ENCODE results near the gene GLP2R. TPM values are rescaled to one million over a fixed set of nuclear protein-coding genes. Genes with fewer than 3 reads are reported as not detected.

The GLP2R gene
- 0.51 TPM in 1 of 2 replicates, not detected in the other for total RNA-seq

GRCh38 chr17:9825641-9826150, at the start of gene GLP2R:
TSS of gene GLP2R (plus strand) at chr17:9825924. CDS start at chr17:9826064, 140 bp downstream.

GRCh38 chr17:9790889-9791876, 34.5 kb upstream of the GLP2R start, which contains the start of gene DHRS7C:
TSS of gene DHRS7C (minus strand) at chr17:9791592. CDS start at chr17:9791284, 308 bp downstream.

GRCh38 chr17:9821921-9822320, 3.8 kb upstream of the GLP2R start, which contains the start of gene GSG1L2:
TSS of gene GSG1L2 (minus strand) at chr17:9822079. CDS start at chr17:9822071, 8 bp downstream.

GRCh38 chr17:9905078-9905415, 79.3 kb downstream of the GLP2R start, which contains the start of gene RCVRN:
TSS of gene RCVRN (minus strand) at chr17:9905271. CDS start at chr17:9905180, 91 bp downstream.

Other genes starting within 250 kb of the GLP2R start
- gene CFAP52, start 249.3 kb upstream of the GLP2R start, total RNA-seq, result not detected in 2 replicates
- gene USP43, start 180.4 kb upstream of the GLP2R start, total RNA-seq, result 4.6 and 8.4 TPM in 2 replicates
- gene DHRS7C, start 34.3 kb upstream of the GLP2R start, total RNA-seq, result not detected in 2 replicates
- not detected in 2 replicates for gene GSG1L2, start 3.8 kb upstream of the GLP2R start, total RNA-seq
- not detected in 2 replicates for gene RCVRN, start 79.3 kb downstream of the GLP2R start, total RNA-seq